Chondrocyte (in vitro differentiated cells): ENCODE data around the gene LAMP5. TPM values are rescaled to one million over a fixed set of nuclear protein-coding genes. Genes with fewer than 3 reads are reported as not detected.
A peak's percentile ranks its signal among the peaks of the same experiment; 100 is the strongest.

Source experiments
- DNase-seq: peaks from one replicate; pipeline ENCODE4 v3.0.0; 2021; ENCODE audit warnings: mixed read lengths, low spot score
- H3K27ac Mint-ChIP-seq: one replicate; pipeline ENCODE4 v1.8.0; 2021; ENCODE audit warnings: mild to moderate bottlenecking, moderate library complexity, mixed read lengths; ENCODE audit not compliant: unreplicated experiment
- H3K27me3 Mint-ChIP-seq: 2 replicates; pipeline ENCODE4 v1.8.0; 2021; ENCODE audit warnings: low read depth, mixed read lengths
- H3K36me3 Mint-ChIP-seq: 2 replicates; pipeline ENCODE4 v1.8.0; 2021; ENCODE audit warnings: low read depth, mixed read lengths
- H3K4me1 Mint-ChIP-seq: 2 replicates; pipeline ENCODE4 v1.8.0; 2021; ENCODE audit warnings: low read depth, mild to moderate bottlenecking, mixed read lengths
- H3K4me3 Mint-ChIP-seq: one replicate; pipeline ENCODE4 v1.8.0; 2021; ENCODE audit warnings: mild to moderate bottlenecking, moderate library complexity, mixed read lengths; ENCODE audit not compliant: unreplicated experiment
- H3K9me3 Mint-ChIP-seq: 2 replicates; pipeline ENCODE4 v1.8.0; 2021; ENCODE audit warnings: low read depth, mixed read lengths
- total RNA-seq: library from RNA; stranded (reverse); gene quantifications from 3 replicates; pipeline ENCODE4 v1.2.1, GENCODE V29; 2021
- TF ChIP-seq, protein P1 (sequence below): fragments of 200-600 bp; sonication (generic); IDR thresholded peaks from 2 replicates; pipeline ENCODE4 v1.5.0; 2021; ENCODE audit warnings: antibody characterized with exemption, mild to moderate bottlenecking, moderate library complexity

LAMP5 gene
- total RNA-seq, 1 donor from 2014 or later, result 2.5 TPM

DNA sequence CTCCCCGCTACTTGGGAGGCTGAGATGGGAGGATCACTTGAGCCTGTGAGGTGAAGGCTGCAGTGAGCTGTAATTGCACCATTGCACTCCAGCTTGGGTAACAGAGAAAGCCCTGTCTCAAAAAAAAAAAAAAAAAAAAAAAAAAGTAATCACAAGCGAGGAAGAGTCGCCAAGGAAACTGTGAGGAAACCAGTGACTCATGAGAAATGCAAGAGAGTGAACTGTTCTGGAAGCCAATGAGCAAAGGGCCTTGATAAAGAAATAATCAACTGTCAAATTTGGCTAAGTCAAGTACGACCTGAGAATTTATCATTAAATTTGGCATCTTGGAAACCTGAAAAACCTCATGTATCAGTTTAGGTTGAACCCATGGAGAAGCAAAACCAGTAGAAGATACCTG, 16.1 kb upstream of the LAMP5 start:
- Mint-ChIP-seq H3K4me3 (no peak overlapping the region), H3K4me1 (peaks cover 7% of the 10 kb centered on the region), H3K9me3 (peaks cover 3% of the 10 kb centered on the region), H3K36me3 (peaks cover 1% of the 10 kb centered on the region), H3K27ac (no peak overlapping the region), H3K27me3 (no peaks in the 10 kb centered on the region)
- TF ChIP-seq, protein P1, sequence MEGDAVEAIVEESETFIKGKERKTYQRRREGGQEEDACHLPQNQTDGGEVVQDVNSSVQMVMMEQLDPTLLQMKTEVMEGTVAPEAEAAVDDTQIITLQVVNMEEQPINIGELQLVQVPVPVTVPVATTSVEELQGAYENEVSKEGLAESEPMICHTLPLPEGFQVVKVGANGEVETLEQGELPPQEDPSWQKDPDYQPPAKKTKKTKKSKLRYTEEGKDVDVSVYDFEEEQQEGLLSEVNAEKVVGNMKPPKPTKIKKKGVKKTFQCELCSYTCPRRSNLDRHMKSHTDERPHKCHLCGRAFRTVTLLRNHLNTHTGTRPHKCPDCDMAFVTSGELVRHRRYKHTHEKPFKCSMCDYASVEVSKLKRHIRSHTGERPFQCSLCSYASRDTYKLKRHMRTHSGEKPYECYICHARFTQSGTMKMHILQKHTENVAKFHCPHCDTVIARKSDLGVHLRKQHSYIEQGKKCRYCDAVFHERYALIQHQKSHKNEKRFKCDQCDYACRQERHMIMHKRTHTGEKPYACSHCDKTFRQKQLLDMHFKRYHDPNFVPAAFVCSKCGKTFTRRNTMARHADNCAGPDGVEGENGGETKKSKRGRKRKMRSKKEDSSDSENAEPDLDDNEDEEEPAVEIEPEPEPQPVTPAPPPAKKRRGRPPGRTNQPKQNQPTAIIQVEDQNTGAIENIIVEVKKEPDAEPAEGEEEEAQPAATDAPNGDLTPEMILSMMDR, result no peak
- no peak for DNase-seq

DNA sequence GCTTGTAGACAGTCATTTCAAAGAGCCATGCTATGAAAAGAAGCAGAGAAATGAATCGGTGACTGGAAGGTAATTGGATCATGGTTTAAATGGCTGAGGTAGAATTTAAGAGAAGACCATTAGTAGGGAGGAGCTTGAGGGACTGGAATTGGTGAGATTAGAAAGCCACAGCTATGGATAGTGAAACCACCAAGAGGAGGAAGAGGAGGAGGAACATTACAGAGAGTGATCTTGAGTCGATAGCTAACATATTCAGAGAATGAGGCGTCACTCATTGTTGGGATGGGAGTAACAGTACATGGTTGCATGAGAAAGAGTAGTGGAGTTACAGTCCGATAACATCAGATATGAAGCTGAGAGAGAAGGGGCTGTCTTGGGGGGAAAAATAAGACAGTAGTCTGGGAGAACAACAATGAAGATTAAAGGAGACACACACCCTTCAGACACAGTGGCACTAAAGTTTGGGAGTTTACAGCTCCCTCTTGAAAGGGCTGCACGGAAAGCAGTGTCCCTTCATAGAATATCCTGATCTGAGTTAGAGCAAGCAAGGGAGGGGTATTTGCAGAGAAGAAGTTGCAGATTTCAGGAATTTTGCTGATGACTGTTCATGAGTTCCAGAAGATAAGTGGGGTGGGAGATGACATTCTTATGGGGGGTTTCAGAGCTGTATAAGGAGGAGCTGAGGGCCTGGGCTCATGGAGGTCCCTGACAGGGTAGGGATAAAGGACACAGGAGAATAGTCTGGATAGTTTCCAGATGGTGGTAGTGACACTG, 15.1 kb upstream of the LAMP5 start:
- no peak overlapping the region for H3K27ac Mint-ChIP-seq
- H3K4me3 Mint-ChIP-seq, result no peak overlapping the region
- no peak for DNase-seq
- TF ChIP-seq, protein P1, result no peak
- no peaks in the 10 kb centered on the region for H3K4me1 Mint-ChIP-seq
- peaks cover 3% of the 10 kb centered on the region for H3K9me3 Mint-ChIP-seq
- no peaks in the 10 kb centered on the region for H3K27me3 Mint-ChIP-seq
- H3K36me3 Mint-ChIP-seq, result peaks cover 1% of the 10 kb centered on the region

DNA sequence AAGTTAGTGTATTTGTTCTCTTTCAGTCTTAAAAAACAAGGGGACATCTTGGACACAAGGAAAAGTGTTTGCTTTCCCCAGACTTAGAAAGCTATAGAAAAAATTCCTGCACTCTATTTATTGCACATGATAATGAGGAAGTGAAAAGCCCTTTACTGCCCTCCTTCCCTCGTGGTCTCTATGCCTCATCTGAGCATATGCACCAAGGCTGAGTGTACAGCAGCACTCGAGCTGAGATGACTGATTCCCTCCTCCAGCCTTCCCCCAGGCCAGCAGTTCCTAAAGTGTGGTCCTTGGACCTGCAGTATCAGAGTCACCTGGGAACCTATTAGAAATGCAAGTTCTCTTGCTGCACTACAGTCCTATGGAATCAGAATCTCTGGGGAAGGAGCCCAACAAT, 14.3 kb upstream of the LAMP5 start:
- Mint-ChIP-seq H3K27ac (no peak overlapping the region), H3K36me3 (peaks cover 1% of the 10 kb centered on the region), H3K27me3 (no peaks in the 10 kb centered on the region), H3K4me1 (no peaks in the 10 kb centered on the region), H3K4me3 (no peak overlapping the region), H3K9me3 (peaks cover 3% of the 10 kb centered on the region)
- TF ChIP-seq, protein P1, result no peak
- DNase-seq, result no peak

DNA sequence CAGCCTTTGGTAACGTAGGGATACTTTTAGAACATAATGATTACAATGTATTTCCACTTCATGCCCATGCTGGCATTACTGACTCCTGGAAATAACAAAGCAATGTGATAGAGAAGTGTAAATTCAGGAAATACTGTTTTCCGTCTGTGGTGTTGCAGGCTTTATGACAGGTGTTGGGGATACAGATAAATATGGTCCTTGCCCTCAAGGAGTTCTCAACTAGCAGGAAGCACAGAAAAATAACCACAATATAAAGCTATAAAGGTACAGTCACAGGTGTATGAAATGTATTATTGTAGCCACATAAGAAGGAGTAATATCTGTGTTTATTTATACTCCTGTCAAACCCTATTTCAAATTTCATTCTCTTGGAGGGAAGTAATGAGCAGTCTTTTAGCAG, 12.9 kb upstream of the LAMP5 start:
- TF ChIP-seq, protein P1, result no peak
- no peaks in the 10 kb centered on the region for H3K4me1 Mint-ChIP-seq
- H3K27ac Mint-ChIP-seq, result no peak overlapping the region
- DNase-seq, result no peak
- no peak overlapping the region for H3K4me3 Mint-ChIP-seq
- H3K9me3 Mint-ChIP-seq, result no peaks in the 10 kb centered on the region
- H3K27me3 Mint-ChIP-seq, result peaks cover 3% of the 10 kb centered on the region
- H3K36me3 Mint-ChIP-seq, result no peaks in the 10 kb centered on the region

DNA sequence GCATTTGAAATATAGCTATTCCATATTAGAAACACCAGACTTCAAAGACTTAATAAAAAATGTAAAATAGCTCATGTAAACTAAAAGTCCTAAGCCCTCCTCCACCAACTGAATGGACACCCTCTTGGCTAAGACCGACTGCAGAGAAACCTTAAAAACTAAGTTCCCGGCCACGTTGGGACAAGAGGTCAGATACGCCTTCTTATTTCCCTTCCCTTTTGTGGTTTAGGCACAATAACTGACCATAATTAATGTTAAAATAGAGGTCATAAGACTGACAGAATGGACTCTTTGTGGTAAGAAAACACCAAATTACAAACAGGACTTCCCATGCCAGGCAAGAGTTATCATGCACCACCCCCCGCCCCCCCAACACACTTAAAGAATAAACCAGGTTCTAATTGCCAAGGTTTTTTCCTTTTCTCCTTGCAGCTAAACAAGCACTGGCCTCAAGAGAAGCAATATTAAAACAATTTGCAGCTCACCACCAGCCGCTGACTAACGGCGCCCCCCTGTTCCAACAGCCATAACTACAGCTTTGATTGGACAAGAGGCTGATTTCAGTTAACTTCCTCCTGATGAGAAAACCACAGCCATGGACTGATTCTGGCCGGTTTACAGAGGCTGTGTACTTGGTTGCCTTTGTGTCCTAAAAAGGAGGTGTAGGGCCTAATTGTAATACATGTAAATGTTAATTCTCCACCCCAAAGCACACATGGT, 10.7 kb upstream of the LAMP5 start:
- H3K36me3 Mint-ChIP-seq, result no peaks in the 10 kb centered on the region
- no peak overlapping the region for H3K4me3 Mint-ChIP-seq

More for the DNA sequence above, 10.7 kb upstream of the LAMP5 start:
- DNase-seq, result no peak
- TF ChIP-seq, protein P1, result peak; percentile 53
- H3K9me3 Mint-ChIP-seq, result no peaks in the 10 kb centered on the region
- H3K27ac Mint-ChIP-seq, result no peak overlapping the region
- peaks cover 16% of the 10 kb centered on the region for H3K27me3 Mint-ChIP-seq
- peaks cover 10% of the 10 kb centered on the region for H3K4me1 Mint-ChIP-seq
